ENCODE results near the gene DPEP1.

- TF ChIP-seq, protein P1, sequence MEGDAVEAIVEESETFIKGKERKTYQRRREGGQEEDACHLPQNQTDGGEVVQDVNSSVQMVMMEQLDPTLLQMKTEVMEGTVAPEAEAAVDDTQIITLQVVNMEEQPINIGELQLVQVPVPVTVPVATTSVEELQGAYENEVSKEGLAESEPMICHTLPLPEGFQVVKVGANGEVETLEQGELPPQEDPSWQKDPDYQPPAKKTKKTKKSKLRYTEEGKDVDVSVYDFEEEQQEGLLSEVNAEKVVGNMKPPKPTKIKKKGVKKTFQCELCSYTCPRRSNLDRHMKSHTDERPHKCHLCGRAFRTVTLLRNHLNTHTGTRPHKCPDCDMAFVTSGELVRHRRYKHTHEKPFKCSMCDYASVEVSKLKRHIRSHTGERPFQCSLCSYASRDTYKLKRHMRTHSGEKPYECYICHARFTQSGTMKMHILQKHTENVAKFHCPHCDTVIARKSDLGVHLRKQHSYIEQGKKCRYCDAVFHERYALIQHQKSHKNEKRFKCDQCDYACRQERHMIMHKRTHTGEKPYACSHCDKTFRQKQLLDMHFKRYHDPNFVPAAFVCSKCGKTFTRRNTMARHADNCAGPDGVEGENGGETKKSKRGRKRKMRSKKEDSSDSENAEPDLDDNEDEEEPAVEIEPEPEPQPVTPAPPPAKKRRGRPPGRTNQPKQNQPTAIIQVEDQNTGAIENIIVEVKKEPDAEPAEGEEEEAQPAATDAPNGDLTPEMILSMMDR (IDR thresholded peaks at IDR 0.05) = no peak
- no peak for TF ChIP-seq POLR2A (IDR thresholded peaks at IDR 0.05)
- TF ChIP-seq POLR2AphosphoS5 (IDR thresholded peaks at IDR 0.05) = no peak
- no peak for TF ChIP-seq EP300 (IDR thresholded peaks at IDR 0.05)
These were observed 7.0 kb downstream of the DPEP1 start for GRCh38 chr16:89620406-89620841.
